HEK293 (cell line): ENCODE measurements around the gene TES.
A peak's percentile ranks its signal among the peaks of the same experiment; 100 is the strongest.

ENCODE experiments used
- CTCF ChIA-PET: fragments of 350-600 bp; formaldehyde crosslinking; extraction: SDS; loops from one replicate; lab custom pipeline; 2021; ENCODE audit warnings: antibody characterized with exemption; lab: Yijun Ruan, JAX
- POLR2A ChIA-PET: fragments of 300-600 bp; formaldehyde crosslinking; extraction: SDS; loops from one replicate; lab custom pipeline; 2020; ENCODE audit warnings: antibody characterized with exemption, inconsistent platforms; lab: Yijun Ruan, JAX
- H3K27ac ChIP-seq: fragments of 200-500 bp; sonication (Bioruptor generic); 2 replicates; pipeline ENCODE4 v1.5.1; 2014; ENCODE audit warnings: low read depth, low read length, control low read depth, inconsistent platforms; ENCODE audit errors: extremely low read depth
- H3K36me3 ChIP-seq, 2 experiments: fragments of 200-500 bp in 1 of 2; sonication (Bioruptor generic) in 1 of 2; 1 replicate in 1 of 2; 2 replicates in 1 of 2; pipeline ENCODE4 v1.5.1; 2014 to 2017; ENCODE audit warnings: inconsistent platforms in 2 of 2, low read length in 2 of 2; ENCODE audit not compliant: control insufficient read depth in 2 of 2, insufficient read depth in 1 of 2
- H3K4me1 ChIP-seq: fragments of 200-500 bp; sonication (Bioruptor generic); 2 replicates; pipeline ENCODE4 v1.5.1; 2014; ENCODE audit warnings: mild to moderate bottlenecking, low read length, inconsistent platforms; ENCODE audit not compliant: control insufficient read depth, insufficient read depth
- H3K4me3 ChIP-seq: 2 replicates; pipeline ENCODE4 v1.5.1; 2011; ENCODE audit warnings: low read depth, mild to moderate bottlenecking, control low read depth, low read length, moderate library complexity
- H3K9me3 ChIP-seq: fragments of 200-500 bp; sonication (Bioruptor generic); 2 replicates; pipeline ENCODE4 v1.5.1; 2014; ENCODE audit warnings: low read depth, low read length, inconsistent platforms; ENCODE audit not compliant: control insufficient read depth, insufficient read depth
- BCL11A ChIP-seq: fragments of 450-650 bp; formaldehyde crosslinking; IDR thresholded peaks from 2 replicates; pipeline ENCODE4 v1.5.1; 2016; ENCODE audit warnings: low read depth, missing biosample characterization, missing genetic modification characterization
- BCL6B ChIP-seq: fragments of 450-650 bp; formaldehyde crosslinking; IDR thresholded peaks from 2 replicates; pipeline ENCODE4 v1.5.1; 2017; ENCODE audit warnings: missing biosample characterization, missing genetic modification characterization
- GLI2 ChIP-seq: fragments of 450-650 bp; formaldehyde crosslinking; IDR thresholded peaks from 2 replicates; pipeline ENCODE4; 2017; ENCODE audit warnings: missing biosample characterization, missing genetic modification characterization, low read depth, borderline replicate concordance
- GLI4 ChIP-seq: fragments of 450-650 bp; formaldehyde crosslinking; IDR thresholded peaks from 2 replicates; pipeline ENCODE4 v1.5.1; 2016; ENCODE audit warnings: missing biosample characterization, missing genetic modification characterization
- GLIS2 ChIP-seq: fragments of 450-650 bp; formaldehyde crosslinking; IDR thresholded peaks from 2 replicates; pipeline ENCODE4 v1.5.1; 2016; ENCODE audit warnings: missing biosample characterization, missing genetic modification characterization
- MEIS1 ChIP-seq: sonication (generic); formaldehyde crosslinking; IDR thresholded peaks from 2 replicates; pipeline ENCODE4 v1.8.1; 2022; ENCODE audit warnings: missing genetic modification reagents, mild to moderate bottlenecking, borderline replicate concordance
- OSR2 ChIP-seq: fragments of 450-650 bp; formaldehyde crosslinking; IDR thresholded peaks from 2 replicates; pipeline ENCODE4 v1.5.1; 2016; ENCODE audit warnings: missing biosample characterization, missing genetic modification characterization
- OVOL3 ChIP-seq: fragments of 450-650 bp; formaldehyde crosslinking; IDR thresholded peaks from 2 replicates; pipeline ENCODE4 v1.5.1; 2016; ENCODE audit warnings: missing biosample characterization, missing genetic modification characterization
- SCRT1 ChIP-seq: fragments of 450-650 bp; formaldehyde crosslinking; IDR thresholded peaks from 2 replicates; pipeline ENCODE4 v1.5.1; 2016; ENCODE audit warnings: missing biosample characterization, missing genetic modification characterization, borderline replicate concordance
- SCRT2 ChIP-seq: fragments of 450-650 bp; formaldehyde crosslinking; IDR thresholded peaks from 2 replicates; pipeline ENCODE4 v1.5.1; 2016; ENCODE audit warnings: missing biosample characterization, missing genetic modification characterization
- SP2 ChIP-seq: fragments of 450-650 bp; formaldehyde crosslinking; IDR thresholded peaks from 2 replicates; pipeline ENCODE4 v1.5.1; 2016; ENCODE audit warnings: missing biosample characterization, missing genetic modification characterization
- SP7 ChIP-seq: fragments of 450-650 bp; formaldehyde crosslinking; IDR thresholded peaks from 2 replicates; pipeline ENCODE4 v1.5.1; 2016; ENCODE audit warnings: missing biosample characterization, missing genetic modification characterization
- YY1 ChIP-seq: fragments of 450-650 bp; formaldehyde crosslinking; IDR thresholded peaks from 2 replicates; pipeline ENCODE4 v1.5.1; 2018; ENCODE audit warnings: missing biosample characterization, missing genetic modification characterization
- ZBTB48 ChIP-seq: fragments of 450-650 bp; formaldehyde crosslinking; IDR thresholded peaks from 2 replicates; pipeline ENCODE4 v1.5.1; 2016; ENCODE audit warnings: missing biosample characterization, missing genetic modification characterization
- ZEB2 ChIP-seq: fragments of 450-650 bp; formaldehyde crosslinking; IDR thresholded peaks from 2 replicates; pipeline ENCODE4 v1.5.1; 2016; ENCODE audit warnings: missing biosample characterization, missing genetic modification characterization
- ZNF133 ChIP-seq: fragments of 450-650 bp; formaldehyde crosslinking; IDR thresholded peaks from 2 replicates; pipeline ENCODE4 v1.5.1; 2016; ENCODE audit warnings: missing biosample characterization, missing genetic modification characterization
- ZNF19 ChIP-seq: fragments of 450-650 bp; formaldehyde crosslinking; IDR thresholded peaks from 2 replicates; pipeline ENCODE4; 2016; ENCODE audit warnings: missing biosample characterization, missing genetic modification characterization, low read depth
- ZNF202 ChIP-seq: fragments of 450-650 bp; formaldehyde crosslinking; IDR thresholded peaks from 2 replicates; pipeline ENCODE4 v1.5.1; 2016; ENCODE audit warnings: missing biosample characterization, missing genetic modification characterization, borderline replicate concordance
- ZNF214 ChIP-seq: fragments of 450-650 bp; formaldehyde crosslinking; IDR thresholded peaks from 2 replicates; pipeline ENCODE4 v1.5.1; 2017; ENCODE audit warnings: missing biosample characterization, mild to moderate bottlenecking, missing genetic modification characterization, borderline replicate concordance
- ZNF24 ChIP-seq: fragments of 450-650 bp; formaldehyde crosslinking; IDR thresholded peaks from 2 replicates; pipeline ENCODE4 v1.5.1; 2016; ENCODE audit warnings: missing biosample characterization, missing genetic modification characterization
- ZNF354C ChIP-seq: fragments of 450-650 bp; formaldehyde crosslinking; IDR thresholded peaks from 2 replicates; pipeline ENCODE4 v1.5.1; 2016; ENCODE audit warnings: missing biosample characterization, missing genetic modification characterization, low read depth, borderline replicate concordance
- ZNF404 ChIP-seq: fragments of 450-650 bp; formaldehyde crosslinking; IDR thresholded peaks from 2 replicates; pipeline ENCODE4 v1.5.1; 2017; ENCODE audit warnings: missing biosample characterization, missing genetic modification characterization
- ZNF514 ChIP-seq: fragments of 450-650 bp; formaldehyde crosslinking; IDR thresholded peaks from 2 replicates; pipeline ENCODE4 v1.5.1; 2016; ENCODE audit warnings: missing biosample characterization, missing genetic modification characterization
- ZNF654 ChIP-seq: fragments of 450-650 bp; formaldehyde crosslinking; IDR thresholded peaks from 2 replicates; pipeline ENCODE4 v1.5.1; 2016; ENCODE audit warnings: low read depth, missing biosample characterization, missing genetic modification characterization
- ZNF747 ChIP-seq: fragments of 450-650 bp; formaldehyde crosslinking; IDR thresholded peaks from 2 replicates; pipeline ENCODE4 v1.5.1; 2016; ENCODE audit warnings: missing biosample characterization, missing genetic modification characterization
- TF ChIP-seq, protein P1 (sequence below): fragments of 450-650 bp; formaldehyde crosslinking; IDR thresholded peaks from 2 replicates; pipeline ENCODE4 v1.5.1; 2016; ENCODE audit warnings: missing biosample characterization, missing genetic modification characterization
- TF ChIP-seq, protein P2 (sequence below): fragments of 450-650 bp; formaldehyde crosslinking; IDR thresholded peaks from 2 replicates; pipeline ENCODE4 v1.5.1; 2016; ENCODE audit warnings: missing biosample characterization, missing genetic modification characterization
- TF ChIP-seq, protein P3 (sequence below): fragments of 450-650 bp; formaldehyde crosslinking; IDR thresholded peaks from 2 replicates; pipeline ENCODE4 v1.5.1; 2016; ENCODE audit warnings: missing biosample characterization, missing genetic modification characterization, low read depth

TES gene

DNA sequence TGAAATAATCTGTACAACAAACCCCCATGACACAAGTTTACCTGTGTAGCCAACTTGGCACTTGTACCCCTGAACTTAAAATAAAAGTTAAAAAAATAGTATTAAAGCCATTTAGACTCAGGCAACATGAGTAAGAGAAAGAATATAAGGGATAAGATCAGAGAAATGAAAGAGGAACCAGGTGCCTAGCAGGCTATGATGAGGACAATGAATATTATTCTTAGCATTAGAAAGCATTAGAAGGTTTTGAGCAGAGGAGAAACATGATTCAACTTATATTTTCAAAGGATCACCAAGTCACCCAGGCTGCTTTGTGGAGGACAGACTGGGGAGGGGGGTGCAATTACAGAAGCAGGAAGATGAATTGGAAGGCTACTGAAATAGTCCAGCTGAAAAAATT is 48.1 kb upstream of the TES start:
- Histone ChIP-seq H3K4me3 (no peak overlapping the region), H3K4me1 (no peaks in the 10 kb centered on the region), H3K36me3 (no peaks in the 10 kb centered on the region), H3K9me3 (no peaks in the 10 kb centered on the region), H3K27ac (no peak overlapping the region)
- ChIA-PET POLR2A (no interaction called here), CTCF (interaction anchor here (0.6 to 2.4 kb wide), 6 partner anchors 8 to 94 kb away, joined by 3 to 13 read pairs (median 3); no protein-coding TSS in a partner anchor)
- TF ChIP-seq ZNF354C (tag by site-specific recombination) (no peak), BCL11A (tag by site-specific recombination) (no peak), ZEB2 (tag by site-specific recombination) (no peak), ZNF214 (tag by site-specific recombination) (no peak), YY1 (tag by site-specific recombination) (no peak), GLI4 (tag by site-specific recombination) (no peak), ZNF514 (tag by site-specific recombination) (no peak), GLIS2 (tag by site-specific recombination) (no peak), ZNF202 (tag by site-specific recombination) (no peak), GLI2 (tag by site-specific recombination) (no peak), BCL6B (tag by site-specific recombination) (no peak), ZBTB48 (no peak)
- TF ChIP-seq, protein P1, sequence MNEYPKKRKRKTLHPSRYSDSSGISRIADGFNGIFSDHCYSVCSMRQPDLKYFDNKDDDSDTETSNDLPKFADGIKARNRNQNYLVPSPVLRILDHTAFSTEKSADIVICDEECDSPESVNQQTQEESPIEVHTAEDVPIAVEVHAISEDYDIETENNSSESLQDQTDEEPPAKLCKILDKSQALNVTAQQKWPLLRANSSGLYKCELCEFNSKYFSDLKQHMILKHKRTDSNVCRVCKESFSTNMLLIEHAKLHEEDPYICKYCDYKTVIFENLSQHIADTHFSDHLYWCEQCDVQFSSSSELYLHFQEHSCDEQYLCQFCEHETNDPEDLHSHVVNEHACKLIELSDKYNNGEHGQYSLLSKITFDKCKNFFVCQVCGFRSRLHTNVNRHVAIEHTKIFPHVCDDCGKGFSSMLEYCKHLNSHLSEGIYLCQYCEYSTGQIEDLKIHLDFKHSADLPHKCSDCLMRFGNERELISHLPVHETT, result no peak
- TF ChIP-seq, protein P2, sequence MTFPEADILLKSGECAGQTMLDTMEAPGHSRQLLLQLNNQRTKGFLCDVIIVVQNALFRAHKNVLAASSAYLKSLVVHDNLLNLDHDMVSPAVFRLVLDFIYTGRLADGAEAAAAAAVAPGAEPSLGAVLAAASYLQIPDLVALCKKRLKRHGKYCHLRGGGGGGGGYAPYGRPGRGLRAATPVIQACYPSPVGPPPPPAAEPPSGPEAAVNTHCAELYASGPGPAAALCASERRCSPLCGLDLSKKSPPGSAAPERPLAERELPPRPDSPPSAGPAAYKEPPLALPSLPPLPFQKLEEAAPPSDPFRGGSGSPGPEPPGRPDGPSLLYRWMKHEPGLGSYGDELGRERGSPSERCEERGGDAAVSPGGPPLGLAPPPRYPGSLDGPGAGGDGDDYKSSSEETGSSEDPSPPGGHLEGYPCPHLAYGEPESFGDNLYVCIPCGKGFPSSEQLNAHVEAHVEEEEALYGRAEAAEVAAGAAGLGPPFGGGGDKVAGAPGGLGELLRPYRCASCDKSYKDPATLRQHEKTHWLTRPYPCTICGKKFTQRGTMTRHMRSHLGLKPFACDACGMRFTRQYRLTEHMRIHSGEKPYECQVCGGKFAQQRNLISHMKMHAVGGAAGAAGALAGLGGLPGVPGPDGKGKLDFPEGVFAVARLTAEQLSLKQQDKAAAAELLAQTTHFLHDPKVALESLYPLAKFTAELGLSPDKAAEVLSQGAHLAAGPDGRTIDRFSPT (tag by site-specific recombination), result no peak

DNA sequence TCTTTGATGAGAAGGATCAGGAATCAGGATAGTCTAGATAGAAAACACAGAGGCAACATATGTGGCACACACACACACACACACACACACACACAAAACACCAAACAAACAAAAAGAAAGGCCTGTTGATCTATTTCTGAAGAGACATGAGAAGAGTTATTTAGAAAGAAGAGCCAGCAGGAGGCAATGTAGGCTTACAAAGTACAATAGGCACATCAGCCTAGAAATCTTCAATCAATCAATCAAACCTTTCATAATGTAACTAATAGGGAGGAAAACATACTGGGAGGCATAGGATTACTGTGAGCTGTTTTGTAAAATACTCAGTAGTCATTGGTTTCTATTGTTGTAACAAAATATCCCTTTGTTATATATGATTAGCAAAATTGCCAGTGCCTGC is 47.3 kb upstream of the TES start:
- Histone ChIP-seq H3K9me3 (no peaks in the 10 kb centered on the region), H3K36me3 (no peaks in the 10 kb centered on the region), H3K27ac (no peak overlapping the region), H3K4me1 (no peaks in the 10 kb centered on the region), H3K4me3 (no peak overlapping the region)
- POLR2A ChIA-PET, result no interaction called here
- CTCF ChIA-PET, result interaction anchor here (0.6 to 2.4 kb wide), 13 partner anchors 9 to 964 kb away, joined by 3 to 13 read pairs (median 3); no protein-coding TSS in a partner anchor
- no peak for TF ChIP-seq OVOL3 (tag by site-specific recombination)
- no peak for TF ChIP-seq MEIS1 (CRISPR knock-in tag)
- no peak for TF ChIP-seq ZNF19 (tag by site-specific recombination)
- TF ChIP-seq SP7 (tag by site-specific recombination), result no peak
- TF ChIP-seq ZNF133 (tag by site-specific recombination), result no peak
- no peak for TF ChIP-seq ZNF24 (tag by site-specific recombination)
- no peak for TF ChIP-seq ZNF404 (tag by site-specific recombination)
- TF ChIP-seq OSR2 (tag by site-specific recombination), result no peak
- TF ChIP-seq, protein P3, sequence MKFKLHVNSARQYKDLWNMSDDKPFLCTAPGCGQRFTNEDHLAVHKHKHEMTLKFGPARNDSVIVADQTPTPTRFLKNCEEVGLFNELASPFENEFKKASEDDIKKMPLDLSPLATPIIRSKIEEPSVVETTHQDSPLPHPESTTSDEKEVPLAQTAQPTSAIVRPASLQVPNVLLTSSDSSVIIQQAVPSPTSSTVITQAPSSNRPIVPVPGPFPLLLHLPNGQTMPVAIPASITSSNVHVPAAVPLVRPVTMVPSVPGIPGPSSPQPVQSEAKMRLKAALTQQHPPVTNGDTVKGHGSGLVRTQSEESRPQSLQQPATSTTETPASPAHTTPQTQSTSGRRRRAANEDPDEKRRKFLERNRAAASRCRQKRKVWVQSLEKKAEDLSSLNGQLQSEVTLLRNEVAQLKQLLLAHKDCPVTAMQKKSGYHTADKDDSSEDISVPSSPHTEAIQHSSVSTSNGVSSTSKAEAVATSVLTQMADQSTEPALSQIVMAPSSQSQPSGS (tag by site-specific recombination), result no peak
- TF ChIP-seq ZNF654 (tag by site-specific recombination), result peak; percentile 44
- TF ChIP-seq SP2 (tag by site-specific recombination), result no peak
- 0 out of 2 replicates have a peak, but pooled peaks have one; percentile 30 for TF ChIP-seq SCRT1
- peak; percentile 58 for TF ChIP-seq SCRT2 (tag by site-specific recombination)
- no peak for TF ChIP-seq ZNF747 (tag by site-specific recombination)
- no peak for TF ChIP-seq GLI2 (tag by site-specific recombination)
